GM19395 (cell line): ENCODE measurements around the gene RAG1.
A peak's percentile ranks its signal among the peaks of the same experiment; 100 is the strongest.
"Not testable (repeated sequence)": the region's sequence is repeated elsewhere in the genome, so short reads cannot be mapped to it uniquely, and the experiment has no call there.

ENCODE experiments used
- ATAC-seq: cut with Tn5 transposase; IDR thresholded peaks from one replicate; pipeline ENCODE4 v1.9.1; 2021; ENCODE audit warnings: mild to moderate bottlenecking, moderate library complexity; ENCODE audit not compliant: unreplicated experiment

RAG1 gene

DNA sequence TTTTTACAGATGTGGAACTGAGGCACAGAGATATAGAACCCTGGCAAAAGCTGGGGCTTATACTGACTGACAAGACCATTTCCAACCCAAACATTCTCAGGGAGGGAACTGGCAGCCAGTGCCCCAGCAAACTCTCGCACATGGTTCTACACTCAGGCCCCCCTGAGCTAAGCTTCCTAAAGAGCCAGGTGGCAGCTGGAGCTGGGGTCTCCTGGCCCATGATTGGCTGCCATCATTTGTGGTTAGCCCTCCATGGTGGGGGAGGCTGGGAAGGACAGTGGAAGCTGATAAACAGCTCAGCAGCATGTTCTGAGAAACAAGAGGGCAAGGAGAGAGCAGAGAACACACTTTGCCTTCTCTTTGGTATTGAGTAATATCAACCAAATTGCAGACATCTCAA lies at the start of gene RAG1:
RAG1 (plus strand) TSS at position 314 of the 400 bp plus-strand sequence. CDS start 5,298 bp downstream, outside the sequence.
- ATAC-seq: no peak

DNA sequence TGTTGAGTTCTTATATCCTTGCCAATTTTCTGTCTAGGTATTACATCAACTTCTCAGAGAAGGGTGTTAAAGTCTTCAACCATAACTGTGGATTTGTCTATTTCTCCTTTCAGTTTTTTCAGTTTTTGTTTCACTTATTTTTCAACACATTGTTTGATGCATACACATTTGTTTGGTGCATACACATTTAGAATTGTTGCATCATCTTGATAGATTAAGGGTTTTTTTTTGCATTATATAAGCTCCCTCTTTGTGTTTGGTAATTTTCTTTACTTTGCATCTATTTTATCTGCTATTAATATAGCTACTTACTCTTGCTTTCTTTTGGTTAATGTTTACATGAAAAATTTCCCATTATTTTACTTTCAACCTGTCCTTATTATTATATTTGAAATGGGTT lies 37.0 kb upstream of the RAG1 start:
- no peak for ATAC-seq

DNA sequence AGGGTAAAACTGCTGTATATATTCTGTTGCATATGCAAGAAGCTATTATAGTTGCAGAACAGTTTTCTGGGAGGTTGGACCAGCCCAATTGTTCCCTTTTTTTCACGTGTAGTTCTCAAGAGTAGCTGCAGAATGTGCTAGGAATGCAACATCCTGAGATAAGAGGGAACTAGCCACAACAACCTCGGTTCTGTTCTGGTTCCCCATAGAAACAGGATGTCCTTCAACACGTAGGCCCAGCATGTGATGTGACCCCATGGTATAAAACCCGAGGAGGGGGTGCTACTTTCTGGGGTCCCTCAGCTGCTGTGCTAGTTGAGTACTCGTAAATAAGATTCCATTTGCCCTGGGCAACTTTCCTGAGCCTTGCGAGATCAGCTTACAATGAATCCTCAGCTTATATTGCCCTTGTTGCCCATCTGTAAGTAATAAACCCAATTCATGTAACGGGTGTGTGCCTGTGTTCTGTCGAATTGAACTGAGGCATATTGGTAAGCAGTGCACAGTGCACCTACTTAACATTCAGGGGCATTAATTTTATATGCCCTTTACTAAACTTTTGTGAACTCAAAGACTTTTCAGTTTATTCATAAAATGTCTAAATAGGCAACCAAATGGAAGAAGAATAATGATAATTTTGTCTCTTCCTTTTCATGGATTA lies 34.7 kb upstream of the RAG1 start:
- no peak for ATAC-seq

DNA sequence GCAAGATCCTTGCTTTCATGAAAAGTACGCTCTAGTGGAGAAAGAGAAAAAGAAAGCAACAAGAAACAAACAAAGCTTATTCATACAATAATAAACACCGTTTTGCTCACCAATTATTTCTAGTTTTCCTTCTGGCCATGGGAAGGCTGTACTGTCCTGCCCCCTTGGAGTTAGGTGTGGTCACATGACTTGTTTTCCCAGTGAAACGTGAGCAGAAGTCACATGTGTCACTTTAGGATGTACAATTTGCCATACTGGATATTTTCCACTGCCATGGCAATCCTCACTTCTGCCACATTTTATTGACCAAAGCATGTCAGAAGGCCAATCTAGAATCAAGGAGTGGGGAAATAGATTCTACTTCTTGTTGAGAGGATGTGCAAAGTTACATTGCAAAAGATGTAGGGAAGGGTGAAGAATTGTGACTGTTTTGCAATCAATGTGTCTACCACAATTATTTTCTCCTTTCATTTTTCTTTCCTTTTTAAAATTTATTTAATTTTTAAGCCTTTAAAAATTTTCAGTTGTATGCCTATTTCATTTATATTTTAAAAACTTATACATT lies 33.4 kb upstream of the RAG1 start:
- no peak for ATAC-seq

DNA sequence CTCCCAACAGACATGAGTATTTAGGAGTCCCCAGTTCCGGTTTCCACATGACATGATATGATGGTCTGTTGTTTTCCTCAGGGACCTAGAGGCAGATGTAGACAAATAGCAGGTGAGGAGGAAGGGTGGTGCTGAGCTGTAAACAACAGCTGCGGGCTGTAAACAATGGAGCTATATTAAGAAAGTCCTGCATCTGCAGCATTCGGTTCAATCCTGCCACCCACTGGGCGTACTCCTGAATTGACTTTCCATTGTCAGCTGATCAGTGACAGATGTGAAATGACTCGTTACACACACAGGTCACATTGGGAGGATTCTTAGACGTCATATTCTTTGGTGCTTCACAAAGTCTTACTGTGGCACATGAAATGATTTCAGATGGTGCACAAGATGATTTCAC lies 26.8 kb upstream of the RAG1 start:
- ATAC-seq: peak; percentile 97

DNA sequence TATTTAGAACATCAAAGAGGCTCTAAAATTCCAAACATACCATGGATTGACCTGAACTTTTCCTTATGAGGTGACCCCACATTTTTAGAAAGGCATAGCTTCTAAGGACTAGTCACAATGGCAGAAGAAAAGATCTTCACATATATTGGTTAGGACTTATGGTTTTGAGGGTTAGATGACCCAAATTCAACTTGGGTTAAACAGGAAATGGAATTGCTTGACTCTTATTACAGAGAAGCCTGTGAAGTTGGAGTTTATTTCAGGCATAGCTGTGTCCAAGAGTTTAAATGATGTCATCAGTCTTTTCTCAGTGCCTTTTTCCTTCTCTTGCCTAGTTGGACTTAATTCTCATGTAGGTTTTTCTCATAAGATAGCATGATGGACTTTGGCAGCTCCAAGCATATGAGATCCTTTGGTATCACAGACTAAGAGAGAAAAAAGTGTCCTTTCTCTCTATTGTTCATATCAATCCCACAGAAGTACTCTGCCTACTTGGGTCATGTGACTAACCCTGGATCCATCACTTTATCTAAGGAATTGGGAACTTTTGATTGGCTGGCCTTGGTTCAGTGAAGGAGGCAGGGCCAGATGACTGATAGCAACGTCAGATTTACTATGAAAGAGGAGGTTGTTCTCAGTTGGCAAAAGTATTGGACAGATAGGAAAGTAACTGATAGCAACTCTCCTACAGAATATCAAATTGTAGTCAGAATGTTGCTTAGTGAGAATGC lies 17.3 kb upstream of the RAG1 start:
- no peak for ATAC-seq

DNA sequence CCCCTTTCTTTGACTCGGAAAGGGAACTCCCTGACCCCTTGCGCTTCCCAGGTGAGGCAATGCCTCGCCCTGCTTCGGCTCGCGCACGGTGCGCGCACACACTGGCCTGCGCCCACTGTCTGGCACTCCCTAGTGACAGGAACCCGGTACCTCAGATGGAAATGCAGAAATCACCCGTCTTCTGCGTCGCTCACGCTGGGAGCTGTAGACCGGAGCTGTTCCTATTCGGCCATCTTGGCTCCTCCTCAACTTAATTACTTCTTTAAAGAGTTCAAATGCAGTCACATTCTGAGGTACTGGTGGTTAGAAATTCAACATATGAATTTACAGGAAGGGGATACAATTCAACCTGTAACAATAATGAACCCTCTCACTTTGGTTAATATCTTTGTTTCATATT lies 10.4 kb upstream of the RAG1 start:
- ATAC-seq: not testable (repeated sequence)

DNA sequence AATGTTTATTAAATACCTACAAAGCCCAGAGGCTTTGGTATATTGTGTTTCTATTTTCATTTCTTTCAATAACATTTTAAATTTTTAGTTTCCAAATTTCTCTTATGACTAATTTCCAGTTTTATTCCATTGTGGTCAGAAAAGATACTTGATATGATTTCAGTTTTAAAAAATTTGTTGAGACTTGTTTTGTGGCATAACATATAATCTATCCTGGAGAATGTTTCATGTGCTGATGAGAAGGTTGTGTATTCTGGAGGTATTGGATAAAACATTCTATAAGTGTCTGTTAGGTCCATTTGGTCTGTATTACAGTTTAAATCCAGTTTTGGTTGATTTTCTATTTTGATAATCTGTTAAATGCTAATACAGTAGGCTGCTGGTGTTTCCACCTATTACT lies 9.8 kb upstream of the RAG1 start:
- no peak for ATAC-seq

DNA sequence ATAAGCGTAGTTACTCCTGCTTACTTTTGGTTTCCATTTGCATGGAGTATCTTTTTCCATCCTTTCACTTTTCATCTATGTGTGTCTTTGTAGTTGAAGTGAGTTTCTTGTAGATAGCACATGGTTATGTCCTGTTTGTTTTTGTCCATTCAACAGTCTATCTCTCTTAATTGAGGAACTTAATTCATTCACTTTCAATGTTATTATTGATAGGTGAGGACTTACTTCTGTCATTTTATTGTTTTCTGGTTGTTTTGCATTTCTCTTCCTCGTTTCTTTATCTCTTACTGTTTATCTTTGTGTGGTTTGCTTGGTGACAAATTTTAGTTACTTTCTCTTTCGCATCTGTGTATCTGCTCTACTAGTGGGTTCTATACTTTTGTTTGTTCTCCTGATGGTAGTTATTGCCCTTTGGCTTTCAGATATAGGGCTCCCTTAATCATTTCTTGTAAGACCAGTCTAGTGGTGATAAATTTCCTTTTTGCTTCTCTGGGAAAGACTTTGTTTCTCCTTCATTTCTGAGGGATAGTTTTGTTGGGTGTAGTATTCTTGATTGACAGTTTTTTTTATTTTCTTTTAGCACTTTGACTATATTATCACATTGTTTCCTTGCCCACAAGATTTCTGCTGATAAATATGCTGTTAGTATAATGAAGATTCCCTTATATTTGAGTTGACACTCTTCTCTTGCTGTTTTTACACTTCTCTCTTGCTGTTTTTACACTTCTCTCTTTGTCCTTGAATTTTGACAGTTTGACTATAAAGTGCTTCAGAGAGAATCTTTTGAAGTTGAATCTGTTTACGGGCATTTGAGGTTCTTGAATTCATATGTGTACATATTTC lies 9.0 kb upstream of the RAG1 start:
- ATAC-seq: peak; percentile 98

DNA sequence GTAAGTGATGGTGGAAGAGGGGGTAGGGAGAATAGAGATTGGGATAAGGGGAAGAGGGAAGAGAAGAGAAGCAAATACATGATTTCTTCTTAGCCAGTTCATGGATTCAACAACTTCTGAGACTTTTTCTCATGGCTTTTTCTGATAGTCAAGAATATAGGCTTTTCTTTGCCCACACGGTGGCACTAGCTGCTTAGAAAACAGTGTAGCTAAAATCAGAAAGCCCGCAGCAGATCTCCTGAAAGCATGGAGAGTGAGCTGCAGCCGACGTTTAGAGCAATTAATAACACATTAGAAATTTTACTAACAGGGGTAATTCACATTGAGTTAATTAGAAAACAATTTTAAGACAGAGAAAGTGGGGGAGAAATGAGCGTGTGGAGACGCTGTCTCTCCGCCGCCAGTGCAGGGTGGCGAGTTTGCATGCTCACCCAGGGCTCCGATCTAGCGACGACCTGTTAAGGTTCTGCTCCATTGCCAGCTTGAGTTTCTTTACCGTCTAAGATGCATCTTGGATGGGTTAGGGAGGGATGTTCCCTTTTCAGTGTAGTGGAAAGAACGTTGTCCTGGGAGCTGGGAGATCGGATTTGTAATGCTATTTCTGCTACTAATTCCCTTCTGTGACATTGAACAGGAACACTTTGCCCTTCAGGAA lies 3.3 kb upstream of the RAG1 start:
- peak; percentile 74 for ATAC-seq

DNA sequence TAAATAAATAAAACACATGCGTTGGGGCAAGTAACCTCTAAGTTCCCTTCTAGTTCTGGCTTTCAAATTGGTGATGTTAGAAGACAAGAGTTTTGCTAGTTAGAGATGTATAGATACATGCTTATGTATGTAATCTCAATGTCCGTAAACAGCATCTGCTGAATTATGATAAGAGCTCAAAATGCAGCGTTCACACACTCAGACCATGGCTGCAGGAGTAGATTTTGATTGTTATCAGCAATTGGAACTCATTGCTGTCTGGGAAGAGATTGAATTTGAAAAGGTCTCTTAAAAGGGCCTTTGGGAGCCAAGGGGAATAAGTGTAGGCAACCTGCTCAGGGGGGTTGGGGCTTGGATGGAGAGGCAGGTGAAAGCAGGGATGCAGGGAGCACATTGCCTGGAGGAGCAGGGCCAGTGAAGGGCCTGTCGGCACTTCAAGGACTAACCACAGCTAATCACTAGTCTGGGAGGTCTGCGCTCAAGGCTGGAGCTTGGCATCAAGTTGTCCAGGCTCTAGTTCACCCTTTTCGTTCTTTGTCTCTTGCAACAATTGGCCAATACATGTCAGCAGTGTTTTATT lies 2.7 kb upstream of the RAG1 start:
- ATAC-seq: no peak

DNA sequence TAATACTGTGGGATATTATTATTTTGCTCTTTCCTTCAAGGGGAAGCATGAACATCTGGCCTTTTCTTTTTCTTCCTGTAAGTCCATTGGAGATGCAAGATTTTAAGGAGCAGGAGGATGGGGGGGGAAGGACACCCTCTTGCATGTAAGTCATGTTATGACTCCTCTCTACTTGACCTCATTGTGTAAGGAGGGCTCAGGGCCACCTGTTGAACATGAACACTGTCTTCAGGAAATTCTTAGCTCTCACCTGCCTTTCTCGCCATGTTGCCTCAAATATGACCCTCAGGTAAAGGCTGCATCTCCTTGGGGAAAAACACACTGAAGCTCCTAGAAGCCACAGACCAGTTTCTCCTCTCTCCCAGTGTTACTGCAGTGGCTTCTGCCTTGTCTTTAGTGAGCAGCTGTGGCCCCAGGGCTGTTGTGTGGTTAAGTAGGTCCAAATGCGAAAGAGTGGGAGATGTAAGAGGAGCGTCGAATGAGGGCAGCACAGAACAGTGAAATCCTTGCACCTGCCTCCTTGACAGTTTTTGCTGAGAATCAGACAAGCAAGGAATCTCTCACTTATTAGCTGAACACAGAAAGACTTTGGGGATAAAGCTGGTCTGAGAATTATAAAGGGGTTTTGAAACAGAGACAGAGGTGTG lies 1.3 kb upstream of the RAG1 start:
- ATAC-seq: no peak

DNA sequence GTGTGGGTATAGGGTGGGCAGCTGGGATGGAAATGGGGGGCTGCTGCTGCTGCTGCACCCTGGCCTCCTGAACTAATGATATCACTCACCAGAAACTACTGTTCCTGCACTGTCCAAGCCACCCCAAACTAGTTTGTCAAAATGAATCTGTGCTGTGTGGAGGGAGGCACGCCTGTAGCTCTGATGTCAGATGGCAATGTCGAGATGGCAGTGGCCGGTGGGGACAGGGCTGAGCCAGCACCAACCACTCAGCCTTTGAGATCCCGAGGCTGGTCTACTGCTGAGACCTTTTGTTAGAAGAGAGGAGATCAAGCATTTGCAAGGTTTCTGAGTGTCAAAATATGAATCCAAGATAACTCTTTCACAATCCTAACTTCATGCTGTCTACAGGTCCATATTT lies 1.3 kb downstream of the RAG1 start:
- no peak for ATAC-seq

DNA sequence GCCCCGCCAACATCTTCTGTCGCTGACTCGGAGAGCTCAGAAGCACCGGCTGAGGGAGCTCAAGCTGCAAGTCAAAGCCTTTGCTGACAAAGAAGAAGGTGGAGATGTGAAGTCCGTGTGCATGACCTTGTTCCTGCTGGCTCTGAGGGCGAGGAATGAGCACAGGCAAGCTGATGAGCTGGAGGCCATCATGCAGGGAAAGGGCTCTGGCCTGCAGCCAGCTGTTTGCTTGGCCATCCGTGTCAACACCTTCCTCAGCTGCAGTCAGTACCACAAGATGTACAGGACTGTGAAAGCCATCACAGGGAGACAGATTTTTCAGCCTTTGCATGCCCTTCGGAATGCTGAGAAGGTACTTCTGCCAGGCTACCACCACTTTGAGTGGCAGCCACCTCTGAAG lies 6.7 kb downstream of the RAG1 start:
- no peak for ATAC-seq

DNA sequence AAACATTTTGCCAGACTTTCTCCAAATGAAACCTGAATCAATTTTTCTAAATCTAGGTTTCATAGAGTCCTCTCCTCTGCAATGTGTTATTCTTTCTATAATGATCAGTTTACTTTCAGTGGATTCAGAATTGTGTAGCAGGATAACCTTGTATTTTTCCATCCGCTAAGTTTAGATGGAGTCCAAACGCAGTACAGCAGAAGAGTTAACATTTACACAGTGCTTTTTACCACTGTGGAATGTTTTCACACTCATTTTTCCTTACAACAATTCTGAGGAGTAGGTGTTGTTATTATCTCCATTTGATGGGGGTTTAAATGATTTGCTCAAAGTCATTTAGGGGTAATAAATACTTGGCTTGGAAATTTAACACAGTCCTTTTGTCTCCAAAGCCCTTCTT lies 9.6 kb downstream of the RAG1 start:
- no peak for ATAC-seq

DNA sequence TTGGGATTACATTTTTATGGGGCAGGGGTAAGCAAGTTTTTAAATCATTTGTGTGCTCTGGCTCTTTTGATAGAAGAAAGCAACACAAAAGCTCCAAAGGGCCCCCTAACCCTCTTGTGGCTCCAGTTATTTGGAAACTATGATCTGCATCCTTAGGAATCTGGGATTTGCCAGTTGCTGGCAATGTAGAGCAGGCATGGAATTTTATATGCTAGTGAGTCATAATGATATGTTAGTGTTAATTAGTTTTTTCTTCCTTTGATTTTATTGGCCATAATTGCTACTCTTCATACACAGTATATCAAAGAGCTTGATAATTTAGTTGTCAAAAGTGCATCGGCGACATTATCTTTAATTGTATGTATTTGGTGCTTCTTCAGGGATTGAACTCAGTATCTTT lies 10.1 kb downstream of the RAG1 start:
- no peak for ATAC-seq

DNA sequence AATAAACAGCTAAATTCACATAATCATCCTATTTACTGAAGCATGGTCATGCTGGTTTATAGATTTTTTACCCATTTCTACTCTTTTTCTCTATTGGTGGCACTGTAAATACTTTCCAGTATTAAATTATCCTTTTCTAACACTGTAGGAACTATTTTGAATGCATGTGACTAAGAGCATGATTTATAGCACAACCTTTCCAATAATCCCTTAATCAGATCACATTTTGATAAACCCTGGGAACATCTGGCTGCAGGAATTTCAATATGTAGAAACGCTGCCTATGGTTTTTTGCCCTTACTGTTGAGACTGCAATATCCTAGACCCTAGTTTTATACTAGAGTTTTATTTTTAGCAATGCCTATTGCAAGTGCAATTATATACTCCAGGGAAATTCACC lies 10.7 kb downstream of the RAG1 start:
- ATAC-seq: no peak

DNA sequence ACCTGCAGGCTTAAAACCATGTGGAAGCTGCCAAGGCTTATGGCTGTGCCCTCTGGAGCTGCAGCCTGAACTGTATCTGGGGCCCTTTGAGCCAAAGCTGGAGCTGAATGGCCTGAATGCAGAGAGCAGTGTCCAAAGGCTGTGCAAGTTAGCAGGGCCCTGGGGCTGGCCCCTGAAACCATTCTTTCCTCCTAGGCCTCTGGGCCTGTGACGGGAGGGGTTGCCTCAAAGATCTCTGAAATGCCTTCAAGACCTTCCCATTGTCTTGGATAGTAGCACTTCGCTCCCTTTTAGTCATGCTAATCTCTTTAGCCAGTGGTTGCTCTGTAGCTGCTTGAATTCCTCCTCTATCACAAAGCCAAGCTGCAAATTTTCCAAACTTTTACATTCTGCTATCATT lies 13.7 kb downstream of the RAG1 start:
- ATAC-seq: no peak

DNA sequence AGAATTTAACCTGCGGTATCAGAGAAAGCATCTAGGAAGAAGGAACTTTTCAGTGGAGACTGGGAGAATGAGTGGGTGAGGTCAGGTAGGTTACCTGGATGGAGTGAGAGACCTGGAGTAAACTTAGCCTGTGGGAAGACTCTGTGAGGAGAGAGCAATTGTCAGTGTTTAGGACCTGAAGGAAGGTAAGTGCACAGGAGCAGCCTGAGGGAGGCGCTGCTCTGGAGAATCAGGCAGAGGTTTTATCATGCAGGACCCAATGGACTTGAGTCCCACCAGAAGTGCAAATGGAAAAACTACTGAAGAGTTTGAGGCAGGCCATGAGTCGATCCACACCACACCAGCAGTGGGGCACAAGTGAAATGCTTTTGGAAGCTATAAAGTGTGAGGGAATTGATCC lies 15.9 kb downstream of the RAG1 start:
- ATAC-seq: no peak

DNA sequence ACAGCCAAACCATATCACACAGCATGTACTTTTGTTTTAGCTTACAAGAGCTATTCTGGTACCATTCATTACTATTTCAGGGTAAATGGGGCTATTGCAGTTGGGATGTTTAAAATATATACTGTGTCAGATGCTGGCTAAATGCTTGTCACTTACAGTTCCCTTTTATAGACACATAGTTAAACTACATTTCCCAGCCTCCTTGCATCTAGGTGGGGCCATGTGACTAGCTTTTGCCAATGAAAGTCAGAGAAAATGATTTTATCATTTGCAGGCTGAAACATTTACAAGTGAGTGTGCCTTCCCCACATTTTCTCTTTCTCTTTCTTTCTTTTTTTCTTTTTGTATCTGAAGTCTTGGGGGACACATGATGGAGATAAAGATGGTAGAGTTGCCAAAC lies 18.7 kb downstream of the RAG1 start:
- ATAC-seq: peak; percentile 61
